CD1c-positive myeloid dendritic cell (primary cell): Measurements from ENCODE around the gene RGS7.
"Not testable (repeated sequence)": the region's sequence is repeated elsewhere in the genome, so short reads cannot be mapped to it uniquely, and the experiment has no call there.

ENCODE experiments used
- DNase-seq: peaks from one replicate; pipeline ENCODE4 v3.0.0-alpha.2; 2016; ENCODE audit errors: extremely low spot score

Gene RGS7

DNA sequence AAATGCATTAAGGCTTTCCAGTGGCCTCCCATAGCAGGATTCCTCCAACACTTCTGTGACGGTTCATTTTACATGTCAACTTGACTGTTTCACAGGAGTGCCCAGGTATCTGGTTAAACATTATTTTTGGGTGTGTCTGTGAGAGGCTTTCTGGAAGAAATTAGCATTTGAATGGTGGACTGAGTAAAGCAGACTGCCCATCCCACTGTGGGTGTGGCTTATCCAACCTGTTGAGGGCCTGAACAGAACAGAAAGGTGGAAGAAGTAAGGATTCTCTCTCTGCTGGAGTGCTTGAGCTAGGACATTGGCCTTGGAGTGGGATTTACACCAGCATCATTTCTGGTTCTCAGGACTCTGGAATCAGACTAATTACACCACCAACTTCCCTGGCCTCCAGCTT is 85.6 kb downstream of the RGS7 start:
- no peak for DNase-seq

DNA sequence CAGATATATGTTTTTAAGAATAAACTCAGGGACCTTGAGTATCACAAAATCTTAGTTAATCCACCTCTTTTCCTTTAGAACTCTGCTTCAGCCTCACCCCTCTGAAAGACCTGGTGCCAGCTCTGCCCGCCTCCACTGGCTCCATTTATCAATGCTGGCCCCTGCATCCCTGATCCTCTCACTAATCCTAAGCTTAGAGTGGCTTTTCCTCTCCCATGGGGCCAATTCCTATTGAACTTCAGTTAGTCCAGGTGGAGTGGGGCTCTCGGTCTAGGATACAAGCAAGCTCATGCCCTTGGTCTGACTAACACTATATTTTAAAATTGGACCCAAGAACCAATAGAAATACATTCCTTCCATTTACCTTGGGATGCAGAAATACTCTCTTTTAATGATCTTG is 87.0 kb downstream of the RGS7 start:
- DNase-seq: no peak

DNA sequence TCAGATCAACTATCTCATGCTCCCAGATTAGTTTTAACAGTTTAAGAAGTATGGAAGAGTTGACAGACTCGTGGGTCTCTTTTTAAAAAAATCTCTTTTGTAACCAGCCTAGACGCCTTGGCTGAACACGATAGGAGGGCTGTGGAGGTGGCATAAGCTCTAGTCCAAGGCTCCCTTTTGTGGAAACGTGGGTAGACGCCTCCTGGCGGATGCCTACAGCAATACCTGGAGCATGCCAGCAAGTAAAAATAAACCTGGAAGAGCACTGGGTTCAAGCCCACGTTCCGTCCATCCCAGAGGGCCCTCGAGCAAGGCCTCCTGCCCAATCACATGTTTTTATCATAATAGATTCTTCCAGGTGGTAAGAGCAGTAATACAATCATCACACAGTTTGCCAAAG is 87.9 kb downstream of the RGS7 start:
- no peak for DNase-seq

DNA sequence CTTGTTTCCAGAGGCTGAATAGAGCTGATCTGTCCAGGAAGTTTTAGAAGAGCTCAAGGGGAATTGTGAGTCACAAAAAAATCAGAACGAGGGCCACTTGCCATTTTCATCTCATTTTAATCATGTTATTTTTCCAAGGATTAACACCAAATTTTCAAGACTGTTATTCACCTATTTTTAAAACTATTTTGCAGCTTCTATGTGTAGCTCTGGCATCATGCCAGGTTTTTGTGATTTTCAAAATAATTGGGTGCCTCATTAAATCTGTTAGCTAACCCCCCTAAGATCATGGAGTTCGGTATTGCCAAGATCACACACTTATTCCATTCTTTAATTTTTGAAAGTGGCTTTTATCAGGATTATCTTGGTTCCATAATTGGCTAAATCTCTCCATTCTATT is 90.9 kb downstream of the RGS7 start:
- no peak for DNase-seq

DNA sequence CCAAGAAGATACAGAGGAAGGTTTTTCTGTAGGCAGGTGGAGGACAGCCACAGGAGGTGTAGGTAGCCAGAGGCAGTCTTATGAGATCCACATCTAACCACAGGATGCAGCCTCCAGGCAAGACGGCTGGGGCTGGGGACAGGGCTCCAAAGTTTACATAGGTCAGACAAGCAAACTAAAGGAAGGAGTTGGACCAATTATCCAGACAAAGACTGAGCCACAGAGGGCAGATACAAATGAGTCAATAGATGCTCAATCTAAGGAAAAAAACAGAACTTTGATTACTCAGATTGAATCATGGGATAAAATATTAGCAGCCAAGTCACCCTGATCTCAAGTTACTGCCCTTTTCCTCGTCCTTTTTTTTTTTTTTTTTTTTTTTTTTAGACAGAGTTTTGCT is 91.6 kb downstream of the RGS7 start:
- no peak for DNase-seq

DNA sequence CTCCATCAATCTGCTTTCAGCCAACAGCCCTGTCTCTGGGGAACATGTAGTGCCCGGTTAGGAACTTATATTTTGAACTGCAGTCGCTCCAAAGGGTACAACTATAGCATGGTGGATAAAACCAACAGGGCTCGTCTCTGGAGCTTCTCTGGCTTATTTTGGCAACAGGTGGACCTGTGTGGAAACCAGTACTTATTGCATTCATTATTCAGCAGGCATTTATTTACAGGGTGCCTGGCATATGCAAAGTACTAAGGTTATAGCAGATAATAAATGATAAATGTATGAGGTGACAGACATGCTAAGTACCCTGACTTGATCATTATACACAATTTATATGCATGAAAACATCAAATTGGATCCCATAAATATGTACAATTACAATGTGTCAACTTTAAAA is 93.7 kb downstream of the RGS7 start:
- no peak for DNase-seq

DNA sequence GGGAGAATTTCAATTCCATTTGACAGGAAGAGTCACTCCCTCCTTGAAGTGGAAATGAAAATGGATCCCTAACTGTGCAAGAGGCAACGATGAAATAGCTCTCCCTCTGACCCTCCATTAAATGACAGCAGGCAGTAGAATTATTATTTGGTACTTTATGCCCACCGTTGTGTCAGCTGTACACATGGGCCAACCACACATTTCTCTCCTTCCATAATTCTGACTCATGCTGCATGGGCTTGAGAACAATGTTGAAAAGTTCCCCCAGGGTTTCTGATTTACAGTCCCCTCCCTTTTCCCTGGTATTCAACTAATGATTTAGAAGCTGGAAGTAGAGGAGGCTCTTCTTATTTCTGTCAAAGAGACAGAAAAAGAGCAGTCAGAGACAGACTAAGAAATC is 103.5 kb downstream of the RGS7 start:
- DNase-seq: no peak

DNA sequence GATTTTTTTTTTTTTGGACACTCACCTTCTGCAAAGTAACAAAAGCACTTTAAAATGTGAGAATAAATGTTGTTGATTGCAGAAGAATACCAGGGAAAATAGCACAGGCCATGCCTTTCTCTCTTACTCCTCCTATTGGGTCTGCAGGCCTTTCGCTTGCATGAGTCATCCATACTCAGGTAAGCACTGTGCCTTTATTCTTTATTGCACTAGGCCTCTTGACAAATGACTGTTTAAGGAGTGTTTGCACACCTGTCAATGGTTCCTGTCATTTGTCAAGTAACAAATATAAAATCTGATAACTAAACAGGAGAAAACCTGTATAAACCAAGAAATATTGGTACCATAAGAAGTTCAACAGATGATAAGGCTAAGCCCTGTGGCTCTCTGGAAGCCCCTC is 106.5 kb downstream of the RGS7 start:
- no peak for DNase-seq

DNA sequence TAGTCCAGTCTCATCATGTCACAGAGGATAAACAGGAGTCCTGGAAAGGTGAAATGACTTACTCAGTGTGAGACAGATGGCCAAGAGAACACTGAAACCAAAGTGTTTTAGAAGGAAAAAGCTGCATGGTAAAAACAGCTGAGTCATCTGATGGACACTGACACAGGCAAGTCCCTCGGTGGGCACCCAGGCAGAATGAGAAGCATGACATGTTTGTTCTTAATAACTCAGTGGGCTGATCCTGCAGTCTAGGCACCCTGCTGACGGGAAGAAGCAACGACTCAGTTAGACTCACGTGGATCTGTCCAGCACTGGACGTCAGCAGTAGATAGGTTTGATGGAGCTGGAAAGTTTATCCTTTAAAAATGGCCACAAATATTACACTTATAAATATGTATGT is 116.9 kb downstream of the RGS7 start:
- DNase-seq: no peak

DNA sequence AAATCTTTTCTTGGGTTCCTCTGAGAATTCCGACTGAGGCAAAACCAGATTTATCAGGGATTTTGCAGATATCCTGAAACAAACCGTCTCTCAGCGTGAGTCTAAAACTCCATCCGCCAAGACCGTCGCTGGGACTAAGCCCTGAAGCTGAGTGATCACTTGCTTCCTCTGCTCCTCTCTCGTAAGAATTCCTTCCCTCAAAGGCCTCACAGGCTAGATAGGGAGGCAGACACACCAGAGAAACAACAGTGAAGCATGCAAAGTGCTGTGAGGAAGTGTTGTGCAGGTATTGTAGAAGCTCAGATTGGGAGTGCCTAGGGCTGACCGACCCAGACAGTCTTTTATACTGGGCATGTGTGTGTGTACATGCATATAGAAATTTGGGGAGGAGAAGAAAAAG is 119.1 kb downstream of the RGS7 start:
- DNase-seq: no peak

DNA sequence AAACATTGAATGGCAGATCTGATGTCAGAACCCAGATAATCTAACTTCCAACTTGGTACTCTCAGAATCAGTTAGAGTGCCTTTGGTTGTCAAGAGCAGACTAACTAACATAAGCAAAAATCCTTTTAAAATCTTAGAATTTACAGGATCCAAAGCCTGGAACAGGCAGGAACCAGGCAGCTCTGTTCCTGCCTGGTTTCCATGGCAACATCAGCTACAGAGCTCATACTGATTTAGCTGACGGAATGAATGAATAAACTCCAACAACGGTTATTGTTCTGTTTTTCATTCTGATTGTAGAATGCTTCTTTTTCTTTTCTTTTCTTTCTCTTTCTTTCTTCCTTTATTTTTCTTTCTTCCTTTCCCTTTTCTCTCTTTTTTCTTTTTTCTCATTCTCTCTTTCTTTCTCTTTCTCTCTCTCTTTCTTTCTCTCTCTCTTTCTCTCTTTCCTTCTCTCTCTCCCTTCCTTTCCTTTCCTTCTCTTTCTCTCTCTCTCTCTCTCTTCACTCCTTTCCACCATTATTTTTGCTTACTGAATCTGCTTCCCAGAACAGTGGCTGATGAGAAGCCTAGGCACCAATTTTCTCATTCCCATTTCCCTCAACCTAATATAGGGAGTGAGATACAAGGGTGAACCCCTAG is 121.6 kb downstream of the RGS7 start:
- DNase-seq: no peak

DNA sequence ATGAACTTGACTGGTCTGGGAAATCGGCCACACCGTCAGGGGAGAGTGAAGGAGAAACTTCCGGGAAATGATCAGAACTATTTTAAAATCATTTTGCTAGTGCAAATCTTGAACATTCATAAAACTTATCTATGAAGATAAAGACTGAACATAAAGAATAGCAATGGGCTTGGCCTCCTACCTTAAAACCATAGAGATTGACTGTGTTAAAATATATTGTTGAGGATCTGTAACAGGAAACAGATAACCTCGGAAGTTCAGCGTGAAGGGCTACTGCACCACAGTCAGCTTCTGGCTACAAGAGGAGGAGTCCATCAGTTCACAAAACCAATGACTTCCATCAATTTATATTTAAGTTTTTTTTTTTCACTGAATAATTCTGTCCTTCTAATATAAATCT is 127.3 kb downstream of the RGS7 start:
- no peak for DNase-seq

DNA sequence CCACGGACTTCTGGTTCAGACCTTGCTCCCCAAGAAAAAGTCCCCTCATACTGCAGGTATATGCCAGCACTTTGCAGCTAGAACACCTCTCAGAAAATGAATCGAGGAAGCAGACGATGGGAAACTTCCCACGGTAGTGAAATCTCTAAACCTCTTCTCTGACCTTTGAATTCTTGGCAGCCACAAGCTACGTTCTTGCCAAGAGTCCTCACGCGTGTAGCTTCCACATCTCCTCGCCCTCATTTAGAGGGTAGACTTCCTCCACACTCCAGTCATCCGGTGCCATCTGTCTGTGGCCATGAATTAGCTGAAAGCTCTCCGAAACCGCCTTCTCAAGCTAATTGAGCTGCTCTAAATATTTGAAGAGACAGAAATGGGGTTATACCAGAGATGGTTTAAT is 127.8 kb downstream of the RGS7 start:
- DNase-seq: no peak

DNA sequence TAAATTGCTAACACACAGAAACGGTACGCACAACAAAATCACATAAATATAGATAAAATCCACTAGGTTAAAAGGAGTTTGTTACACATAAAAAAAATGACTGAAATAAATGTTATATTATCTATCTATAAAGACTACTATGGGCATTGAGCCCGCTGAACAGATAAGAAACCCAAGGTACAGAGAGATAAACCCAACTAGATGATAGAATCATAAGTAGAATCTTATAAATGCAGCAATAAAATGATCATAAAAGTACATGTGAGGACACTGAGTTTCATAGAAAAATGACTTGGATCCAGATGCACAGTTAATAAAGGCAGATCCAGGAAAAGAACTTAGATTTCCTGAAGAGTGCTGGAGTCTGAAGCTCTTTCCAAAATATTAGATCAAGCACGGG is 128.7 kb downstream of the RGS7 start:
- no peak for DNase-seq

DNA sequence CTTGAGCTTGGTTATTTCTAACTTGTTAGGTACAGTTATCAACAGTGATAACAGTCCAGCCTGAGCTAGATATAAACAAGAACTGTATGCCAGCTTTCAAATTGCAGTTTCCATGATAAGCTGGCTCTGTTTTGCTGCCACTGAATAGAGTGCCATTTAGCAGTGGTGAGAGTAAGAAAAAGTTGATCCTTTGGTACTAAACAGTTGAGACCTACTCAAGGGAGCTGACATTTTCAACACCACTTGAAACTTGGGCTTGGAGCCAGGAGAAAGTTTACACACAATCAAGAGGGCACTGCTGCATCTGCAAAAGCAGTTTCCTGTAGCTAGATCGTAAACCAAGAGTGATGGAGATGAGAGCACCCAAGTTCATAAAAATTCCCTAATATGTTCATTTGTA is 131.3 kb downstream of the RGS7 start:
- no peak for DNase-seq

DNA sequence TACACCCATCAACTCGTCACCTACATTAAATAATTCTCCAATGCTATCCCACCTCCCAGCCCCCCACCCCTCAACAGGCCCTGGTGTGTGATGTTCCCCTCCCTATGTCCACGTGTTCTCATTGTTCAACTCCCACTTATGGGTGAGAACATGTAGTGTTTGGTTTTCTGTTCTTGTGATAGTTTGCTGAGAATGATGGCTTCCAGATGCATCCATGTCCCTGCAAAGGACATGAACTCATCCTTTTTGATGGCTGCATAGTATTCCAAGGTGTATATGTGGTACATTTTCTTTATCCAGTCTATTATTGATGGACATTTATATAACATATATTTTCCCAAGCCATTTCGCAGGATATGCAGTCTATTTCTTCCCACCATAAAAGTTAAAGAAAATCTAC is 132.8 kb downstream of the RGS7 start:
- DNase-seq: not testable (repeated sequence)

DNA sequence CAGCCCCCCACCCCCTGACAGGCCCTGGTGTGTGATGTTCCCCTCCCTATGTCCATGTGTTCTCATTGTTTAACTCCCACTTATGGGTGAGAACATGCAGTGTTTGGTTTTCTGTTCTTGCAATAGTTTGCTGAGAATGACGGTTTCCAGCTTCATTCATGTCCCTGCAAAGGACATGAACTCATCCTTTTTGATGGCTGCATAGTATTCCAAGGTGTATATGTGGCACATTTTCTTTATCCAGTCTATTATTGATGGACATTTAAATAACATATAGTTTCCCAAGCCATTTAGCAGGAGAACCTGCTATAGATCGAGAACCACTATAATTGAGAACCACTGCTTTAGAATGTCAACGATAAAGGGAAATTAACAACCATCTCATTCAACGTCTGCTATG is 134.2 kb downstream of the RGS7 start:
- DNase-seq: not testable (repeated sequence)

DNA sequence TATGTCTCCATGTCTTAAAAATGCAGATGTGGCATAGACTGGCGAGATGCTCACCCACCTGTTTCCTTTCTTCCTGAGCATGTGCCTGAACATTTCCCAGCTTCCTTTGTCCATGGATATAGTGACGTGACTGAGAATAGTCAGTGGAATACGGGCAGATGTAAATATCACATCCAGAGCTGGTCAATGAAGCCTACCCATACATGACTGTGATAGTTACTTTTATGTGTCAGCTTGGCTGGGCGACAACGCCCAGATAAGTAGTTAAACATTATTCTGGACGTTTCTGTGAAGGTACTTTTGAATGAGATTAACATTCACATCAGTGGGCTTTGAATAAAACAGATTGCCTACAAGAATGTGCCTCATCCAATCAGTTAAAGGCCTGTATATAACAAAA is 135.7 kb downstream of the RGS7 start:
- no peak for DNase-seq

DNA sequence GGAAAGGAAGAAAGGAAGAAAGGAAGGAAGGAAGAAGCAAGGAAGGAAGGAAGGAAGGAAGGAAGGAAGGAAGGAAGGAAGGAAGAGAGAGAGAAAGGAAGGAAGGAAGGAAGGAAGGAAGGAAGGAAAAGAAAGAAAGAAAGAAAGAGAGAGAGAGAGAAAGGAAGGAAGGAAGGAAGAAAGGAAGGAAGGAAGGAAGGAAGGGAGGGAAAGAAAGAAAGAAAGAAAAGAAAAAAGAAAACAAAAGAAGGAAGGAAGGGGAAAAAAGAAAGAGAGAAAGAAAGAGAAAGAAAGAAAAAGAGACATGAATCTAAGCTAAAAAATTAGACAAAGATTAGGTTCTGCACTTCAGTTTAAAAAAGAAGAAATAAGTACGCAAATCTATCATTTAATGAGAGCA is 136.1 kb downstream of the RGS7 start:
- DNase-seq: not testable (repeated sequence)

DNA sequence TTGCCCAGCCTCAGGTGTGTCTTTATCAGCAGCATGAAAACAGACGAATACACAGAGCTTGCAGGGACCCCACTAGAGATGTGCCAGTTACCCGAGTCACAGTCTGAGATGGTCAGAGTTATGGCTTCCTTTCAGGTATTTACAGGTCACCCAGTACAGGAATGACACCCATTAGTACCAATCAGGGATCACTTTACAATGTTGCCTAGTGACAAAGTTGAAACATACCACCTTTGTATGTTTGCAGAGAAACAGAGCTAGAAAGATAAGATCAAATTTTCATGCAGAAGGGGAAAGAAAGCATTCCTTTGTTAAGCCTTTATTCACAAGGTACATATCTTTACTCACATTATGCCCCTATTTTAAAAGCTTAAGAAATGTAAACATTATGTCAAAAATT is 137.6 kb downstream of the RGS7 start:
- no peak for DNase-seq

DNA sequence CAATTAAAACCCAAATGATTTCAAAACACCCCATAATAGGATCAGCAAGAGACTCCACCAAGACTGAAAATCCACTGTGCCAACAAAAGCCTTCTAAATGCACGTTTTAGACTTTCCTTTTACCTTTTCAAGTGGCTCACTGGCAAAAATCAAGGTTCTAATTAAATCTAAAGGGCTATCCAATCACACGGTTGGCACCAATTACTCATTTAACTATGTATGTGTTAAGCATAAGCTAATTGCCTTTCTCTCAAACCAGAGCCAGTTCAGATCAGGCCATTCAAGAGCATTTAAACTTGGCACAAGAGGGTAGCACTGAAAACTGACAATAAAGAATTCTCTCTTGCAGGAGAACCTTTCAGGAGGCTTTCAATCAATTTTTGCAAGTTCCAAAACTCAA is 139.5 kb downstream of the RGS7 start:
- DNase-seq: no peak

DNA sequence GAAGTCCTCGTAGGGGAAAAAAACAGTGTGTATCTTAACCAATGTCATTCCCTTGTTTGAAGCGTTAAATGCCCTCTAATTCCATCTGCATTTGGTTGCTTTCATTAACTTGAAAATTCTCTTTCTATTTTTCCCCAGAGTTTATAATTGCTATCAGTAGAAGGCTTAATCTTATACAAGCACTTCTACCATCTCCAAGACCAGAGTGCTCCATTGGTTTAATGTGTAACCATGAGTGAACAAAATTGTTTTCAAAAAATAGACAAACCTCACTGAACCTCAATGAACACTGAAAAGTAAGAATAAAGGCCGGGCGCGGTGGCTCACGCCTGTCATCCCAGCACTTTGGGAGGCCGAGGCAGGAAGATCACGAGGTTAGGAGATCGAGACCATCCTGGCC is 141.3 kb downstream of the RGS7 start:
- no peak for DNase-seq

DNA sequence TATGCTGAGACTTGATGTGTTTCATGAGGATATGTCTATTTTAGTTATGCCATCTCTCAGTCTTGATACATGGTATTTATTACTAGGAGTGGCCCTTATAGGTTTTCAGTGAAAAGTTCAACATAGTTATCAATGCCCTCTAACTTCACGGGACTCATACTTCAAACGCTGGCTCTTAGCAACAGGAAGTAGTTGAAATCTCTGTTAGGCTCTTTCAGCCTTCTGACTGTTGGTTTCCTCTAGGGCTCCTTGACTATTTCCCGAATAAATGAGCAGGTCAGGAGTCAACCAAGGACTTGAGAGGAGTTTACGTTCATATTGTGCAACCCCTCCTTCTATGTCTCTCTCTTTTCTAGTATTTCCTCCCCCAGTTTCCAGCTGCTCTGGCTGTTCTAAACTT is 141.8 kb downstream of the RGS7 start:
- DNase-seq: no peak

DNA sequence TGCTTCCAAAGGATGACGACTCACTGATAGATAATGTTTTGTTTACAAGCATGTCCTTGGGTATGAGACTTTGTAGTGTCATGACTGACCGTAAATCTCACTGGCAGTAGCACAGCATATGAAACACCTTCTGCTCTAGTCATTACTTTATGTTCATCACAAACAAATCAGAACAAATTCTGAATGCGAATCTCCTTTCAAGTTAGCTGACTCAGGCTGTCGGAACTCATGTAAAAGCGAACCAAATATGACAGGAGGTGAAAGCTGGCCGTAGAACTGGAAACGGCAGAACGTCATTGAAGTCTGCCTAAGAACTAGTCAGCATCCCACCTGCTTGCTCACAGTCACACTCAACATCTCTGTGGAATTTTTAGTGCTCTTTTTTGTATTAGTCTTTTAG is 143.9 kb downstream of the RGS7 start:
- DNase-seq: no peak

DNA sequence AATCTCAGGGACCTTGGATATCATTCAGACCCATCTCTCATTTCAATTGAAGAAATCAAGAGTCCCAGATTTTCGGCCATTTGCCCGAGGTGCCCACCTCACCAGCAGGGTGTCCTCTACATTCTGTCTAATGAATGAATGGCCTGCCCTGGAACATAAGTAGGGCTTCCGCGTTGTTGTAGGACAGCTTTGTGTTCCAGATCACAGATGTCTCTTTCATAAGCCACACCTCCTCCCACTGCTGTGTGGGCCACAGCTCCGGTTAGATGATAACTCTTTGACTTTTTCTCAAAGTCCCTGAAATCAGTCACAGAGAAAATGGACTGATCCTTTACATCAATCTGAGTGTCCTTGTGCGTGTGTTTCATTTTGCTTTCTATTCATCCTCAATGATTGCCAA is 144.4 kb downstream of the RGS7 start:
- no peak for DNase-seq
